Coronary artery (tissue), 2 donors: ENCODE data around the gene AP3M1.
A peak's percentile ranks its signal among the peaks of the same experiment; 100 is the strongest.

Source experiments
- DNase-seq: peaks from one replicate; pipeline ENCODE4 v3.0.0-alpha.2; 2017; ENCODE audit warnings: low spot score
- H3K27ac ChIP-seq, 2 donors: fragments of 200-600 bp; sonication (generic); one replicate each; pipeline ENCODE4 v1.5.1; 2016 to 2019
- H3K4me3 ChIP-seq: fragments of 200-600 bp; sonication (generic); 2 replicates; pipeline ENCODE4 v1.5.1; 2016; ENCODE audit warnings: mild to moderate bottlenecking, moderate library complexity
- CTCF ChIP-seq: fragments of 200-600 bp; sonication (generic); IDR thresholded peaks from one replicate; pipeline ENCODE4 v1.5.1; 2019; ENCODE audit warnings: antibody characterized with exemption

Gene AP3M1

GRCh38 chr10:74077416-74077815 is 73.2 kb downstream of the AP3M1 start:
- DNase-seq = no peak
- Histone ChIP-seq H3K27ac (no peak overlapping the region), H3K4me3 (no peak overlapping the region)
- TF ChIP-seq CTCF = no peak

GRCh38 chr10:74076961-74077360 is 73.7 kb downstream of the AP3M1 start:
- no peak for TF ChIP-seq CTCF
- Histone ChIP-seq H3K4me3 (no peak overlapping the region), H3K27ac (peak overlapping the region in 1 of 2 donors; percentile 5)
- DNase-seq = no peak

- no peak overlapping the region for H3K4me3 ChIP-seq
- no peak for TF ChIP-seq CTCF
- no peak for DNase-seq
- no peak overlapping the region for H3K27ac ChIP-seq
Observed at GRCh38 chr10:74075906-74076305, 74.7 kb downstream of the AP3M1 start.

- DNase-seq = no peak
- Histone ChIP-seq H3K27ac (peak overlapping the region in 1 of 2 donors; percentile 76), H3K4me3 (no peak overlapping the region)
- no peak for TF ChIP-seq CTCF
Observed at GRCh38 chr10:74072503-74072902, 78.1 kb downstream of the AP3M1 start.

- no peak for TF ChIP-seq CTCF
- DNase-seq = no peak
- Histone ChIP-seq H3K4me3 (no peak overlapping the region), H3K27ac (peak overlapping the region; percentile 1 to 9)
Observed at GRCh38 chr10:74071157-74071556, 79.5 kb downstream of the AP3M1 start.
